ENCODE results near the gene SPATA31E1.

SPATA31E1 gene

GRCh38 chr9:87862536-87863268 is 20.0 kb upstream of the SPATA31E1 start:
- 79% methylated on average over 7 of the region's 7 CpGs for WGBS, 2 experiments
- H3K27ac ChIP-seq (ENCODE audit: insufficient read depth, low read depth, low read length, poor library complexity, severe bottlenecking): no peak overlapping the region
- H3K4me1 ChIP-seq (ENCODE audit: control insufficient read depth, insufficient read depth, low read length): no peaks in the 10 kb centered on the region
- no peaks in the 10 kb centered on the region for H3K36me3 ChIP-seq (ENCODE audit: control insufficient read depth, insufficient read depth, low read length)
- no peaks in the 10 kb centered on the region for H3K9me3 ChIP-seq (ENCODE audit: control insufficient read depth, low read length)
- no peaks in the 10 kb centered on the region for H3K27me3 ChIP-seq (ENCODE audit: control insufficient read depth, insufficient read depth, low read length, poor library complexity, severe bottlenecking)
- no peak overlapping the region for H3K4me3 ChIP-seq (ENCODE audit: insufficient read depth, low read depth, low read length)

GRCh38 chr9:87863882-87864465 is 18.7 kb upstream of the SPATA31E1 start:
- Histone ChIP-seq H3K4me3 (ENCODE audit: insufficient read depth, low read depth, low read length) (no peak overlapping the region), H3K4me1 (ENCODE audit: control insufficient read depth, insufficient read depth, low read length) (no peaks in the 10 kb centered on the region), H3K27ac (ENCODE audit: insufficient read depth, low read depth, low read length, poor library complexity, severe bottlenecking) (no peak overlapping the region), H3K9me3 (ENCODE audit: control insufficient read depth, low read length) (no peaks in the 10 kb centered on the region), H3K27me3 (ENCODE audit: control insufficient read depth, insufficient read depth, low read length, poor library complexity, severe bottlenecking) (no peaks in the 10 kb centered on the region), H3K36me3 (ENCODE audit: control insufficient read depth, insufficient read depth, low read length) (no peaks in the 10 kb centered on the region)
- 91% methylated on average over 6 of the region's 6 CpGs for WGBS, 2 experiments

- WGBS, 2 experiments: 91 to 94% methylated on average over 3 of the region's 3 CpGs
- no peak overlapping the region for H3K27ac ChIP-seq (ENCODE audit: insufficient read depth, low read depth, low read length, poor library complexity, severe bottlenecking)
Observed at GRCh38 chr9:87864915-87865314, 17.8 kb upstream of the SPATA31E1 start.

GRCh38 chr9:87865626-87866025 is 17.1 kb upstream of the SPATA31E1 start:
- Histone ChIP-seq H3K9me3 (ENCODE audit: control insufficient read depth, low read length) (no peaks in the 10 kb centered on the region), H3K4me3 (ENCODE audit: insufficient read depth, low read depth, low read length) (no peak overlapping the region), H3K27ac (ENCODE audit: insufficient read depth, low read depth, low read length, poor library complexity, severe bottlenecking) (no peak overlapping the region), H3K27me3 (ENCODE audit: control insufficient read depth, insufficient read depth, low read length, poor library complexity, severe bottlenecking) (no peaks in the 10 kb centered on the region), H3K36me3 (ENCODE audit: control insufficient read depth, insufficient read depth, low read length) (no peaks in the 10 kb centered on the region), H3K4me1 (ENCODE audit: control insufficient read depth, insufficient read depth, low read length) (no peaks in the 10 kb centered on the region)
- 94 to 96% methylated on average over 3 of the region's 3 CpGs for WGBS, 2 experiments

More at GRCh38 chr9:87864915-87865314, 17.8 kb upstream of the SPATA31E1 start:
- Histone ChIP-seq H3K27me3 (ENCODE audit: control insufficient read depth, insufficient read depth, low read length, poor library complexity, severe bottlenecking) (no peaks in the 10 kb centered on the region), H3K4me3 (ENCODE audit: insufficient read depth, low read depth, low read length) (no peak overlapping the region), H3K36me3 (ENCODE audit: control insufficient read depth, insufficient read depth, low read length) (no peaks in the 10 kb centered on the region), H3K9me3 (ENCODE audit: control insufficient read depth, low read length) (no peaks in the 10 kb centered on the region), H3K4me1 (ENCODE audit: control insufficient read depth, insufficient read depth, low read length) (no peaks in the 10 kb centered on the region)

GRCh38 chr9:87867391-87867790 is 15.3 kb upstream of the SPATA31E1 start:
- Histone ChIP-seq H3K4me1 (ENCODE audit: control insufficient read depth, insufficient read depth, low read length) (no peaks in the 10 kb centered on the region), H3K27me3 (ENCODE audit: control insufficient read depth, insufficient read depth, low read length, poor library complexity, severe bottlenecking) (no peaks in the 10 kb centered on the region), H3K27ac (ENCODE audit: insufficient read depth, low read depth, low read length, poor library complexity, severe bottlenecking) (no peak overlapping the region), H3K9me3 (ENCODE audit: control insufficient read depth, low read length) (no peaks in the 10 kb centered on the region), H3K4me3 (ENCODE audit: insufficient read depth, low read depth, low read length) (no peak overlapping the region), H3K36me3 (ENCODE audit: control insufficient read depth, insufficient read depth, low read length) (no peaks in the 10 kb centered on the region)
- 89 to 90% methylated on average over 7 of the region's 7 CpGs for WGBS, 2 experiments

- H3K27me3 ChIP-seq (ENCODE audit: control insufficient read depth, insufficient read depth, low read length, poor library complexity, severe bottlenecking): no peaks in the 10 kb centered on the region
- H3K27ac ChIP-seq (ENCODE audit: insufficient read depth, low read depth, low read length, poor library complexity, severe bottlenecking): no peak overlapping the region
- H3K36me3 ChIP-seq (ENCODE audit: control insufficient read depth, insufficient read depth, low read length): no peaks in the 10 kb centered on the region
- H3K4me1 ChIP-seq (ENCODE audit: control insufficient read depth, insufficient read depth, low read length): no peaks in the 10 kb centered on the region
- no peaks in the 10 kb centered on the region for H3K9me3 ChIP-seq (ENCODE audit: control insufficient read depth, low read length)
- 96% methylated on average over 9 of the region's 9 CpGs for WGBS, 2 experiments
- H3K4me3 ChIP-seq (ENCODE audit: insufficient read depth, low read depth, low read length): no peak overlapping the region
Observed at GRCh38 chr9:87868175-87868574, 14.5 kb upstream of the SPATA31E1 start.

- Histone ChIP-seq H3K4me1 (ENCODE audit: control insufficient read depth, insufficient read depth, low read length) (no peaks in the 10 kb centered on the region), H3K36me3 (ENCODE audit: control insufficient read depth, insufficient read depth, low read length) (no peaks in the 10 kb centered on the region), H3K27ac (ENCODE audit: insufficient read depth, low read depth, low read length, poor library complexity, severe bottlenecking) (no peak overlapping the region), H3K4me3 (ENCODE audit: insufficient read depth, low read depth, low read length) (no peak overlapping the region), H3K27me3 (ENCODE audit: control insufficient read depth, insufficient read depth, low read length, poor library complexity, severe bottlenecking) (no peaks in the 10 kb centered on the region), H3K9me3 (ENCODE audit: control insufficient read depth, low read length) (no peaks in the 10 kb centered on the region)
- WGBS, 2 experiments: 94 to 97% methylated on average over 3 of the region's 3 CpGs
Observed at GRCh38 chr9:87868635-87869034, 14.0 kb upstream of the SPATA31E1 start.

GRCh38 chr9:87869082-87869481 is 13.6 kb upstream of the SPATA31E1 start:
- H3K27me3 ChIP-seq (ENCODE audit: control insufficient read depth, insufficient read depth, low read length, poor library complexity, severe bottlenecking): no peaks in the 10 kb centered on the region
- whole genome bisulfite sequencing, 2 experiments: 90 to 91% methylated on average over 11 of the region's 11 CpGs
- H3K36me3 ChIP-seq (ENCODE audit: control insufficient read depth, insufficient read depth, low read length): no peaks in the 10 kb centered on the region
- H3K4me1 ChIP-seq (ENCODE audit: control insufficient read depth, insufficient read depth, low read length): peaks cover 3% of the 10 kb centered on the region
- no peak overlapping the region for H3K4me3 ChIP-seq (ENCODE audit: insufficient read depth, low read depth, low read length)
- H3K9me3 ChIP-seq (ENCODE audit: control insufficient read depth, low read length): no peaks in the 10 kb centered on the region
- no peak overlapping the region for H3K27ac ChIP-seq (ENCODE audit: insufficient read depth, low read depth, low read length, poor library complexity, severe bottlenecking)

- no peaks in the 10 kb centered on the region for H3K27me3 ChIP-seq (ENCODE audit: control insufficient read depth, insufficient read depth, low read length, poor library complexity, severe bottlenecking)
- WGBS, 2 experiments: 91 to 93% methylated on average over 6 to 7 of the region's 7 CpGs
- no peak overlapping the region for H3K4me3 ChIP-seq (ENCODE audit: insufficient read depth, low read depth, low read length)
- H3K27ac ChIP-seq (ENCODE audit: insufficient read depth, low read depth, low read length, poor library complexity, severe bottlenecking): no peak overlapping the region
- H3K9me3 ChIP-seq (ENCODE audit: control insufficient read depth, low read length): no peaks in the 10 kb centered on the region
- H3K4me1 ChIP-seq (ENCODE audit: control insufficient read depth, insufficient read depth, low read length): peaks cover 3% of the 10 kb centered on the region
- H3K36me3 ChIP-seq (ENCODE audit: control insufficient read depth, insufficient read depth, low read length): no peaks in the 10 kb centered on the region
Observed at GRCh38 chr9:87871425-87872078, 11.1 kb upstream of the SPATA31E1 start.

- Histone ChIP-seq H3K4me3 (ENCODE audit: insufficient read depth, low read depth, low read length) (no peak overlapping the region), H3K27me3 (ENCODE audit: control insufficient read depth, insufficient read depth, low read length, poor library complexity, severe bottlenecking) (no peaks in the 10 kb centered on the region), H3K4me1 (ENCODE audit: control insufficient read depth, insufficient read depth, low read length) (peaks cover 3% of the 10 kb centered on the region), H3K36me3 (ENCODE audit: control insufficient read depth, insufficient read depth, low read length) (no peaks in the 10 kb centered on the region), H3K27ac (ENCODE audit: insufficient read depth, low read depth, low read length, poor library complexity, severe bottlenecking) (no peak overlapping the region), H3K9me3 (ENCODE audit: control insufficient read depth, low read length) (no peaks in the 10 kb centered on the region)
- WGBS, 2 experiments: 82 to 88% methylated on average over 8 of the region's 8 CpGs
Observed at GRCh38 chr9:87872079-87872624, 10.5 kb upstream of the SPATA31E1 start.

Measured in ectodermal cell (in vitro differentiated cells).